Upper lobe of right lung (tissue), 1 donor: ENCODE results near the gene C11orf21. TPM values are rescaled to one million over a fixed set of nuclear protein-coding genes. Genes with fewer than 3 reads are reported as not detected.

Experiments
- ATAC-seq: fragments of 200-7000 bp; cut with Tn5 transposase; one replicate; pipeline ENCODE4 v1.9.1; 2020; ENCODE audit warnings: mild to moderate bottlenecking, moderate library complexity
- DNase-seq: peaks from one replicate; pipeline ENCODE4 v3.0.0-alpha.2; 2020
- H3K27ac ChIP-seq: fragments of 200-600 bp; one replicate; pipeline ENCODE4 v1.8.0; 2022
- H3K27me3 ChIP-seq: fragments of 200-600 bp; one replicate; pipeline ENCODE4 v1.8.0; 2022; ENCODE audit warnings: mild to moderate bottlenecking
- H3K36me3 ChIP-seq: fragments of 200-600 bp; one replicate; pipeline ENCODE4 v1.8.0; 2022
- H3K4me1 ChIP-seq: fragments of 200-600 bp; one replicate; pipeline ENCODE4 v1.8.0; 2022
- H3K4me3 ChIP-seq: fragments of 200-600 bp; one replicate; pipeline ENCODE4 v1.8.0; 2022; ENCODE audit warnings: mild to moderate bottlenecking
- H3K9me3 ChIP-seq: fragments of 200-600 bp; one replicate; pipeline ENCODE4 v1.8.0; 2022
- CTCF ChIP-seq: fragments of 200-600 bp; IDR thresholded peaks from one replicate; pipeline ENCODE4 v1.8.0; 2022; ENCODE audit warnings: antibody characterized with exemption
- intact Hi-C: fragments of 100-400 bp; cut with DNase I; formaldehyde crosslinking; loops from one replicate; pipeline ENCODE4 v1.11.0; 2022
- total RNA-seq: library from RNA; stranded (reverse); fragmentation: NEBNext Ultra II Directional; extraction: Animal tissue kit (Norgen Biotek cat#: 25700); gene quantifications from one replicate; pipeline ENCODE4 v1.2.1, GENCODE V29; 2021
- donor health status: DM: no; HTN: yes; CAD: no; lungs with severe emphysema.

The C11orf21 gene
- total RNA-seq, 1 donor from 2014 or later: 6.5 TPM

- Histone ChIP-seq H3K27me3 (no peaks in the 10 kb centered on the region), H3K9me3 (no peaks in the 10 kb centered on the region), H3K4me1 (peaks cover 34% of the 10 kb centered on the region), H3K36me3 (no peaks in the 10 kb centered on the region), H3K27ac (no peak overlapping the region), H3K4me3 (no peak overlapping the region)
- no peak for TF ChIP-seq CTCF
- intact Hi-C loops: no loop called here
- DNase-seq (no peak), ATAC-seq (no peak)
These were observed 7.0 kb upstream of the C11orf21 start for GRCh38 chr11:2308713-2309112.

- Histone ChIP-seq H3K4me1 (peaks cover 38% of the 10 kb centered on the region), H3K4me3 (no peak overlapping the region), H3K9me3 (no peaks in the 10 kb centered on the region), H3K36me3 (no peaks in the 10 kb centered on the region), H3K27ac (peak overlapping the region; percentile 63), H3K27me3 (no peaks in the 10 kb centered on the region)
- no peak for ATAC-seq
- intact Hi-C loops: no loop called here
- no peak for TF ChIP-seq CTCF
- DNase-seq: no peak
These were observed 6.0 kb upstream of the C11orf21 start for GRCh38 chr11:2307501-2308331.

- no peak overlapping the region for H3K4me3 ChIP-seq
- no peaks in the 10 kb centered on the region for H3K36me3 ChIP-seq
- H3K27ac ChIP-seq: peak overlapping the region; percentile 63
- H3K27me3 ChIP-seq: no peaks in the 10 kb centered on the region
- H3K9me3 ChIP-seq: no peaks in the 10 kb centered on the region
- peak; percentile 63 for DNase-seq
- no peak for ATAC-seq
- intact Hi-C loops: no loop called here
- no peak for TF ChIP-seq CTCF
- H3K4me1 ChIP-seq: peaks cover 38% of the 10 kb centered on the region
These were observed 5.3 kb upstream of the C11orf21 start for GRCh38 chr11:2306877-2307500.

GRCh38 chr11:2306452-2306823 lies 4.7 kb upstream of the C11orf21 start:
- intact Hi-C loops: no loop called here
- DNase-seq: peak; percentile 70
- TF ChIP-seq CTCF: no peak
- peak overlapping the region; percentile 86 for H3K27ac ChIP-seq
- ATAC-seq: no peak
- H3K4me3 ChIP-seq: peak overlapping the region; percentile 10
- H3K9me3 ChIP-seq: no peaks in the 10 kb centered on the region
- no peaks in the 10 kb centered on the region for H3K27me3 ChIP-seq
- H3K4me1 ChIP-seq: peaks cover 38% of the 10 kb centered on the region
- no peaks in the 10 kb centered on the region for H3K36me3 ChIP-seq

- ATAC-seq (no peak), DNase-seq (peak; percentile 62)
- Histone ChIP-seq H3K9me3 (no peaks in the 10 kb centered on the region), H3K27ac (peak overlapping the region; percentile 86), H3K4me1 (peaks cover 38% of the 10 kb centered on the region), H3K4me3 (peak overlapping the region; percentile 10), H3K27me3 (no peaks in the 10 kb centered on the region), H3K36me3 (no peaks in the 10 kb centered on the region)
- no peak for TF ChIP-seq CTCF
- intact Hi-C loops: no loop called here
These were observed 4.2 kb upstream of the C11orf21 start for GRCh38 chr11:2305788-2306451.
